Stimulated activated naive CD4-positive, alpha-beta T cell treated with Interleukin-2 at 50 U/mL for 16 hours (primary cell): Measurements from ENCODE around the gene SCNN1A.

Experiments
- DNase-seq: peaks from one replicate; lab custom pipeline; 2025; lab: John Stamatoyannopoulos, UW

Gene SCNN1A

GRCh38 chr12:6334359-6334758 is 41.0 kb downstream of the SCNN1A start:
- no peak for DNase-seq

DNA sequence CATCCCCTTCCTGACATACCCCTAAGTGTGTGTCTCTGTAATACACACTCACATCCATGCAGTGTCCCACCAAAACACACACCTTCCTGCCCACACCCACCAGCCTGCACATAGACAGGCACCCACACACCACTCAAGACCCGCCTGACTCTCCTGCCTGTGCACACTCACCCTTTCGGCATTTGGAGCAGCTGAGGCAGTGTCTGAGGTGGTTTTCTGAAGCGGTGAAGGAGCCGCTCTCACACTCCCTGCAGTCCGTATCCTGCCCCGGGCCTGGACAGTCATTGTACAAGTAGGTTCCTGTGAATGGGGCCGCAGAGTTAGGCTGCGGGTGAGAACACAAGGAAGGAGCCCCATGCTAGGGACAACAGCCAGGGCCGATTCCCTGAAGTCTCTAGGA is 41.8 kb downstream of the SCNN1A start:
- no peak for DNase-seq

- no peak for DNase-seq
Observed at GRCh38 chr12:6333029-6333428, 42.3 kb downstream of the SCNN1A start.

- no peak for DNase-seq
Observed at GRCh38 chr12:6332459-6332858, 42.9 kb downstream of the SCNN1A start.

- DNase-seq = no peak
Observed at GRCh38 chr12:6330999-6331714, 44.2 kb downstream of the SCNN1A start.

DNA sequence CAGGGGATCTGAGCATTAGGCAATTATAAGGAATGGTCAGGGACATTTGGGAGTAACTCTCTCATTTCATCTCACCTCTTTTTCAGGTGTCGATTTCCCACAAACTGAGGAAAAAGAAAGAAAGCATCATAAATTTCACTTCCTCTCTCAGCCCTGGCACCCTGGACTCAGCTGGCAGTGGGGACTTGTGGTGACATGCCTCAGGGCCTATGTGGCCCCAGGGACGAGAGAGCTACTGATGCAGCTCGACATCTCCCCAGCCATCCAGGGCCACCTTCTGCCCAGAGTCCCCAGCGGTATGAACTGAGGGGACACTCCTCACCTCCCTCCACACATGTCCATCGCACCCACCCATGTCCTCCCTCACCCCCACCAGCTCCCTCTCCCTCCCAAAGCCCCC is 45.2 kb downstream of the SCNN1A start:
- DNase-seq = no peak

DNA sequence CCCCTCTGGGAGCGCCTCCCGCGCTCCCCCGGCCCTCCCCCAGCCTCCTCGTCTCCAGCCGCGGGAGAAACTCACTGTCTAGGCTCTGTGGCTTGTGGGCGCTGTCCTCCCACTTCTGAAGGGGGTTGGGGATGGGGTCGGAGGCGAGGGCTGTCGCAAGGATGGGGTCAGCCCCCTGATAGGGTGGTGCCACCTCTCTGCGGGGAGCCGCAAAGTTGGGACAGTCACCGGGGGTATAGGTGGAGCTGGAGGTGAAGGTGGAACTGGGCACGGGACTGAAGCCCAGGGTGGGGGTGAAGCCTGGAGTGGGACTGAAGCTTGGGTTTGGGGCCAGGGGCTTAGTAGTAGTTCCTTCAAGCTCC is 45.7 kb downstream of the SCNN1A start:
- DNase-seq = no peak

- DNase-seq = no peak
Observed at GRCh38 chr12:6328945-6329702, 46.2 kb downstream of the SCNN1A start.

DNA sequence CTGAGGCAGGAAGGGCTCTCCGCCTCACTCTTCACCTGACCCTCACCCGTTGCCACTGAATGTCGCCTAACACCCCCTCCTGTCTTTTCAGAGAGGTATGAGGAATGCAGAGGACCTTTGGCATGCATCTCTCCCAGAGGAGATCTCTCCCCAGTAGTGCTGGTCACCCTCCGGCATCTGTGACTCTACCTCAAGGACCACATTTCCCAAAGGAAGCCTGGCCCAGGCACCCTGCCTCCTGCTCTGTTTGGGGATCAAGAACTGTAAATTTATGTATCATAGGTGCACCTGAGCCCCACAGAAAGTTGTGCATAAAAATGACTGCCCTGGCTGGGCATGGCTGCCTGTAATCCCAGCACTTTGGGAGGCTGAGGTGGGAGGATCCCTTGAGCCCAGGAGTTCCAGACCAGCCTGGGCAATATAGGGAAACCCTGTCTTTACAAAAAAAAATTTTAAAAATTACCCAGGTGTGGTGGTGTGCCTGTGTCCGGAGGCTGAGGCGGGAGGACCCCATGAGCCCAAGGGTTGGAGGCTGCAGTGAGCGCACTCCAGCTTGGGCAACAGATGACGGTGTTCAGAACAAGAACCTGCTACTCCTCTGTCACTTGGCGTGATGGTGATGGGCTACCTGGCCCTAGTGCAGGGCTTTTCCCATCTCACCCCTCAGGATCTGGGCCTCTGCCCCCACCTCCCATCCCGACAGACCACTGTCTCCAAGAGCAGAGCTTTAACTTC is 47.2 kb downstream of the SCNN1A start:
- no peak for DNase-seq

- no peak for DNase-seq
Observed at GRCh38 chr12:6327229-6328041, 47.9 kb downstream of the SCNN1A start.

DNA sequence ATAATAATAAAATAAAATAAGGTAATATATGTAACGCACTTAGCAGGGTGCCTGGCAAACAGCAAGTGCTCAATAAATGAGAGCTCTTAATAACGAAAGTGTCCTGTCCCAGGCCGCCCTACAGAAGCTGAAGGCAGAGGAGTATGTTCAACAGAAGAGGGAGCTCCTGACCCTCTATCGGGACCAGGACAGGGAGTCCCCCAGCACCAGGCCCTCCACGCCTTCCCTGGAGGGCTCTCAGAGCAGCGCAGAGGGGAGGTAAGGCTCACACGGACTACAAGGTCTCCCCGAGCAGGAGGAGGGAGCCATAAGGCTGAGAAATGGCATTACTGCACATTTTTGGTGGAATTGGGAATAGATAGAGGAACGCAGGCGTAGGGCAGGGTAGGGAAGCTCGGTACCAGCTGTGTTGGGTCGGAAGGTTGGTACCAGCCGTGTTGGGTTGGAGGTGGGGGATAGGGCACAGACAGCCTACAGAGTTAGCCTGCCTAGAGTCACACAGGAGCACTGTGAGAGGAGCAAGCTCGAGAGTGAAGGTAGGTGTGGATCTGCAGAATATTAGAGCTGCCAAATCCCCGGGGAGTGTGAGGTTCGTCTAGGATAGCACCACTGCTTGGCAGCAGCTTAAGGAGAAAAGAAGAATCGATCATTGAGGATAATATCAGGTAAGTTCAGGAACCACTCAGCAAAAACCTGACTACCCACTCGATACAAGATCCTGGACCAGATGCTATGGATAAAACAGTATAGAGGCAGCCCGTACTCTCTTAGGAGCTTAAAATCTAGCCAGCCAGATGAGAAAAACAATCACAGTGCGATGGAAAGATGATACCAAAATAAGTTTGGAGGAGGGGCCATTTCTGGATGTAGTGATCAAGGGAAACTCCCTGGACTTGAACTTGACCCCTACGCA is 48.8 kb downstream of the SCNN1A start:
- no peak for DNase-seq

GRCh38 chr12:6324936-6325750 is 50.2 kb downstream of the SCNN1A start:
- no peak for DNase-seq

GRCh38 chr12:6323995-6324711 is 51.2 kb downstream of the SCNN1A start:
- DNase-seq = no peak

DNA sequence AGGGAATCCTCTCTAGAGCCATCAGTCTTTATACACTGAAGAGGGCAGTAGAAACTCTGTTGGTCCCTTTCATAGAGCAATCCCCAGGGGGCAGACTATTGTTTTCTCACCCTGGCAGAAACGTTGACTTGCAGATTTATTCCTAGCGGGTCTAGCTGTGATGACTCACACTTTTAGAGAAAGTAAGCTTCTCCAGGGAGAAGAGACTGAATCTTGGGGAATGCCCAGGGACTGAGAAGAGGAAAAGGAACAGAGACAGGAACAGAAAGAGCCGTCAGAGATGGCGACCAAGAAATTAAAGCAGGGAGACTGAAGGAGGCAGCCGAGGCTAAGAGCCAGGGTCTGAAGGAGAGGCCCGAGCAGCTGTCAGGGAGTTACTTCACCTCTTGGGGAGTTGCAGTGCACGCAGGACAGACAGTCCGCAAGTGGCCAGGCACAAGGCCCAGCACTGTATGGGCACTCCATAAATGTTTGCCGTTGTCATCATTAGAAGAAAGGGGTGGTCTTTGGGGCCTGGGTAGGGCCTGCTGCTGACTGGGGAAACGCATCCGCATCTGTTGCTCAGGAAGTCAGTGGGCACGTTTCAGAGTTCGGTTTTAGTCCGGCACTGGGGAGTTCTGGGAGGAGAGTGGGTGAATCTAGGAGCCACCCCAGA is 51.9 kb downstream of the SCNN1A start:
- peak; percentile 31 for DNase-seq

- DNase-seq = no peak
Observed at GRCh38 chr12:6322969-6323339, 52.4 kb downstream of the SCNN1A start.

GRCh38 chr12:6322352-6322751 is 53.0 kb downstream of the SCNN1A start:
- DNase-seq = no peak

- no peak for DNase-seq
Observed at GRCh38 chr12:6321905-6322304, 53.5 kb downstream of the SCNN1A start.

DNA sequence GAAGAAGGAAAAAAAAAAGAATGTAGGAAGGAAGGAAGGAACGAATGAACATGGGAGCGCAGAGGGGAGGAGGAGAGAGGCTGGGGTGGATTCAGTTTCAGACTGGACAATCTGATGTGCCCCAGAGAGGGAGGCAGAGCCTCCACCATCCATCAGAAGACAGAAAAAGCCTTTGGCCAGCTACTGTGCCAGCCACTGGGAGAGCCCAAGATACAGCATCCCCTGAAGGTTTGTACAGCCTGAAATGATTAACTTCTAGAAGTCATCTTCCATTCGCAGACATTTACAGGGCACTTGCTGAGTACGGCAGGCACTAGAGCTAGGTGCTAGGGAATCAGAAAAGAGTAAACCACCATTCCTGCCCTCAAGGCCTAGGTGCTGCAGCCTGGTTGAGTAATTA is 55.9 kb downstream of the SCNN1A start:
- DNase-seq = no peak

GRCh38 chr12:6318440-6318879 is 56.9 kb downstream of the SCNN1A start:
- DNase-seq = no peak
